ENCODE data around the gene PAQR7.

- TF ChIP-seq, protein P1, sequence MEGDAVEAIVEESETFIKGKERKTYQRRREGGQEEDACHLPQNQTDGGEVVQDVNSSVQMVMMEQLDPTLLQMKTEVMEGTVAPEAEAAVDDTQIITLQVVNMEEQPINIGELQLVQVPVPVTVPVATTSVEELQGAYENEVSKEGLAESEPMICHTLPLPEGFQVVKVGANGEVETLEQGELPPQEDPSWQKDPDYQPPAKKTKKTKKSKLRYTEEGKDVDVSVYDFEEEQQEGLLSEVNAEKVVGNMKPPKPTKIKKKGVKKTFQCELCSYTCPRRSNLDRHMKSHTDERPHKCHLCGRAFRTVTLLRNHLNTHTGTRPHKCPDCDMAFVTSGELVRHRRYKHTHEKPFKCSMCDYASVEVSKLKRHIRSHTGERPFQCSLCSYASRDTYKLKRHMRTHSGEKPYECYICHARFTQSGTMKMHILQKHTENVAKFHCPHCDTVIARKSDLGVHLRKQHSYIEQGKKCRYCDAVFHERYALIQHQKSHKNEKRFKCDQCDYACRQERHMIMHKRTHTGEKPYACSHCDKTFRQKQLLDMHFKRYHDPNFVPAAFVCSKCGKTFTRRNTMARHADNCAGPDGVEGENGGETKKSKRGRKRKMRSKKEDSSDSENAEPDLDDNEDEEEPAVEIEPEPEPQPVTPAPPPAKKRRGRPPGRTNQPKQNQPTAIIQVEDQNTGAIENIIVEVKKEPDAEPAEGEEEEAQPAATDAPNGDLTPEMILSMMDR (IDR thresholded peaks at IDR 0.05), result no peak
- no peak for TF ChIP-seq POLR2A (IDR thresholded peaks at IDR 0.05)
Measured at GRCh38 chr1:25844536-25845337, 30.8 kb downstream of the PAQR7 start.

All from thyroid gland (tissue), 4 donors.